Activated CD4-positive, CD25-positive, alpha-beta regulatory T cell treated with anti-CD3 and anti-CD28 coated beads, Interleukin-2, amount 50 U/mL, for 72 hours (primary cell): ENCODE results near the gene PML.
A peak's percentile ranks its signal among the peaks of the same experiment; 100 is the strongest.

Source experiments
- DNase-seq: peaks from one replicate; pipeline ENCODE4 v3.0.0; 2021

Gene PML, protein sequence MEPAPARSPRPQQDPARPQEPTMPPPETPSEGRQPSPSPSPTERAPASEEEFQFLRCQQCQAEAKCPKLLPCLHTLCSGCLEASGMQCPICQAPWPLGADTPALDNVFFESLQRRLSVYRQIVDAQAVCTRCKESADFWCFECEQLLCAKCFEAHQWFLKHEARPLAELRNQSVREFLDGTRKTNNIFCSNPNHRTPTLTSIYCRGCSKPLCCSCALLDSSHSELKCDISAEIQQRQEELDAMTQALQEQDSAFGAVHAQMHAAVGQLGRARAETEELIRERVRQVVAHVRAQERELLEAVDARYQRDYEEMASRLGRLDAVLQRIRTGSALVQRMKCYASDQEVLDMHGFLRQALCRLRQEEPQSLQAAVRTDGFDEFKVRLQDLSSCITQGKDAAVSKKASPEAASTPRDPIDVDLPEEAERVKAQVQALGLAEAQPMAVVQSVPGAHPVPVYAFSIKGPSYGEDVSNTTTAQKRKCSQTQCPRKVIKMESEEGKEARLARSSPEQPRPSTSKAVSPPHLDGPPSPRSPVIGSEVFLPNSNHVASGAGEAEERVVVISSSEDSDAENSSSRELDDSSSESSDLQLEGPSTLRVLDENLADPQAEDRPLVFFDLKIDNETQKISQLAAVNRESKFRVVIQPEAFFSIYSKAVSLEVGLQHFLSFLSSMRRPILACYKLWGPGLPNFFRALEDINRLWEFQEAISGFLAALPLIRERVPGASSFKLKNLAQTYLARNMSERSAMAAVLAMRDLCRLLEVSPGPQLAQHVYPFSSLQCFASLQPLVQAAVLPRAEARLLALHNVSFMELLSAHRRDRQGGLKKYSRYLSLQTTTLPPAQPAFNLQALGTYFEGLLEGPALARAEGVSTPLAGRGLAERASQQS

GRCh38 chr15:73994413-73994883 lies at the start of gene PML:
Gene PML, plus strand, starts transcription at chr15:73994716. Its CDS starts 97 bp downstream, at chr15:73994813.
- peak; percentile 94 for DNase-seq

DNA sequence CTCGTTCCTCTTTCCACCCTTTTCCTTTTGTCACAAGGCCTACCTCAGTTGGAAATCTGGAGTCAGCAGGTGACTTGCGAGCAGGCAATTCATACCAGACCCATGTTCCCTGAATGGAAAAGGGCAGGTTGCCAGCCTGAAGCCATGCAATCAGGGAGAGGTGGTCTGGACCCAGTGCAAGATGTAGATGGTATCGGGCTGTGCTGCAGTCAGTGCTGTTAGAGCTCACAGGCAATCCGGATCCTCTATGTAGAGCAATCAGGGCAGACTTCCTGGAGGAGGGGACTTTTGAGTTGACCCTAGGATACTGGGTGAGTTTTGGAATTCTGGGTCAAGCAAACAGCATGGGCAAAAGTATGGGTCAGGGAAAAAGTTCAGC lies 49.4 kb upstream of the PML start:
- DNase-seq: no peak

- no peak for DNase-seq
These were observed 48.3 kb upstream of the PML start for GRCh38 chr15:73946046-73946721.

- DNase-seq: no peak
These were observed 47.6 kb upstream of the PML start for GRCh38 chr15:73946795-73947370.

DNA sequence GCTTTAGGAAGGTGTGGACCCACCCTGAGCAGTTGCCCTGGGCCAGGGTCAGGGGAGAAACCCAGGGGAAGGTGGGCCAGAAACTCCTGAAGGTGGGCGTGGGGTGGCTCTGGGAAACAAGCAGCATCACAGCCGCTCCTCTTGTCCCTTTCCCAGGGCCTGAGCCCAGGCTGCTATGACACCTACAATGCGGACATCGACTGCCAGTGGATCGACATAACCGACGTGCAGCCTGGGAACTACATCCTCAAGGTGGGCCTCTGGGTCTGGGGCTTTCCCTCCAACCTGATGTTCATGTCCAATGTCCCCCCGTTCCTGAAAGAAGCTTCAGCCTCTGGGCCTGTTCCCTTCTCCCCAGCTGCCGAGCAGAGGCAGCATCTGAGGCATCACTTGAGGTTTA lies 46.9 kb upstream of the PML start:
- no peak for DNase-seq

DNA sequence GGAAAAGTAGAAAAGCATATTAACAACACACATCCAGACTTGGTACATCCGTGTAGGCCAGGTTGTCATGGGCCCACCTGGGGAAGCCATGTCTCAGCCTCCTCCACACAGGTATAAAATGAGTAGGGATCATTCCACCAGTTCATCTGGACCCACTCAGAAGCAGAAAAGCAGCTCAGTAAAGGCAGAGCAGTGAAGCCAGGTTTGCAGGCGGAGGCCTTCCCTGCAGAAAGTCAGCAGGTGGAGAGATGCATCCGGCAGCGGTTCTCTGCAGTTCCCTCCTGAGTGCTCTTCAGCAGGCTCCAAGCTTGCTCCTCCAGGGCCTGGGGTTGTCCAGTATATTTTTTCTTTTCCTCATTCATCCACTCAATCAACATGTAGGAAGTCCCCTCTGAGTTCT lies 46.1 kb upstream of the PML start:
- no peak for DNase-seq

- DNase-seq: no peak
These were observed 45.5 kb upstream of the PML start for GRCh38 chr15:73948982-73949381.

- DNase-seq: no peak
These were observed 45.0 kb upstream of the PML start for GRCh38 chr15:73949496-73949895.

- no peak for DNase-seq
These were observed 44.1 kb upstream of the PML start for GRCh38 chr15:73950479-73950830.

DNA sequence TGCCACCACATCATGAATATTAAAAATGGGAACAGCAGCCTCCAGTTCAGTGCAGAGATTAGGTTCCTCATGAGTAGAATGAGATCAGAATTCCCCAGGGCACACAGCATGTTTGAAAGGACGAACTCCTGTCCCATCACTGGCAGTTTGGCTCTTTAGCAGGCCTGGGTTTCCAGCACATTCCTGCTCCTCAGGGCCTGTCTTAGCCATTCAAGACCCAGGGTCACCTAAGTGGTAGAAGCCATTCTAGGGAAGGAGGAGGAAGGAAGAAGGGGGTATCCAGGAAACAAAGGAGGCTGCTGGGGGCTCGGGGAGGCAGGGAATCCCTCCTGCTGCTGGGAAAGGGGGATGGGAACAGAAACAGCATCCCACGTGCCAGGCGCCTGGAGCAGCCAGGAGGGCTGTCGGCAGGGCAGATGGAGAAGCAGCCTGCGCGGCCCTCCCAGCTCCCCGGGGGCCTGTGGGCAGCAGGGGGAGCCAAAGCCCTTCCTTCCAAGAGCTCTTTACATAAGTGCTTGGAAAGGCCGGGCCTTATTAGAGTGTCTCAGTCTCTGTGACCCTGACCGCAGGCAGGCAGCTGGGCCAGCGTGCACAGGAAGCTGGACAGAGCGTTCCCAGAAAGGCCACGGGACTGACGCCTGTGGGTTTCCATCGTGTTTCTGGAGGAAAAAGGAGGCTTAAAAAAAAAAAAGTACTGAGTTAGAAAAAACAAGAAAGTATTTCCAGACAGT lies 43.5 kb upstream of the PML start:
- peak; percentile 52 for DNase-seq

GRCh38 chr15:73951601-73952000 lies 42.9 kb upstream of the PML start:
- no peak for DNase-seq

- no peak for DNase-seq
These were observed 42.2 kb upstream of the PML start for GRCh38 chr15:73952171-73952912.

- DNase-seq: no peak
These were observed 41.4 kb upstream of the PML start for GRCh38 chr15:73952913-73953750.

GRCh38 chr15:73954188-73955145 lies 40.0 kb upstream of the PML start:
- DNase-seq: no peak

- DNase-seq: no peak
These were observed 39.2 kb upstream of the PML start for GRCh38 chr15:73955326-73955725.

- no peak for DNase-seq
These were observed 38.4 kb upstream of the PML start for GRCh38 chr15:73955861-73956742.

DNA sequence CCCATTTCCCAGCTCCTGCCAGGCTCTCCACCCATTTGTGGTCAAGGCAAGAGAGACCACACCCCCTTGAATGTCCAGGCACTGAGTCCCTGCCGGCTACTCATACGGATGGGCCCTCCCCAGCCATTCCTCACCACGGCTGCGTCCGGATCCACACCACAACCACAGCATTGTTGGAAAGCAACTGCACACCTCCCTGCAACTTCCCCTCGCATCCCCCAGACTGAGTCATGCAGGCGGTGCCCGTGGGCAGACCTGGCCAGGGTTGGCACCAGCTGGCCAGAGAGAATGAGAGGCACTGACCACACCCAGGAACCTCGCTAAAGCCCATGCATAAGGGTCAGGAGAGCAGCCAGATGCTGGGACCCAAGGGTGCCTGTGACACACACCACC lies 37.8 kb upstream of the PML start:
- no peak for DNase-seq

GRCh38 chr15:73957276-73957675 lies 37.2 kb upstream of the PML start:
- no peak for DNase-seq
